Measurements from ENCODE around the gene ZCCHC7. TPM values are rescaled to one million over a fixed set of nuclear protein-coding genes. Genes with fewer than 3 reads are reported as not detected.

Gene ZCCHC7
- total and polyA plus RNA-seq, 2 donors (not counting 3 experiments of a cell fraction or from before 2014, with no cell fraction given), result 7.4 to 14.8 TPM

- POLR2A ChIA-PET, result no interaction called here
- Histone ChIP-seq H3K9me3 (replicated peaks; ENCODE audit: control insufficient read depth, insufficient read depth, low read length) (no peaks in the 10 kb centered on the region), H2AFZ (ENCODE audit: low read depth, low read length) (no peak overlapping the region), H3K27me3 (ENCODE audit: control insufficient read depth in 2 of 2, insufficient read depth in 2 of 2, low read length in 2 of 2) (no peaks in the 10 kb centered on the region), H3K27ac (ENCODE audit: insufficient read depth, low read depth, low read length) (no peak overlapping the region), H3K79me2 (ENCODE audit: control insufficient read depth, insufficient read depth, low read length) (no peaks in the 10 kb centered on the region), H3K4me2 (ENCODE audit: insufficient read depth, low read length) (no peak overlapping the region), H3K9me1 (replicated peaks; ENCODE audit: control insufficient read depth, extremely low read depth, insufficient read depth, low read length) (no peaks in the 10 kb centered on the region), H4K20me1 (replicated peaks; ENCODE audit: control insufficient read depth, extremely low read depth, insufficient read depth, low read length) (peaks cover 2% of the 10 kb centered on the region), H3K36me3 (ENCODE audit: control insufficient read depth in 2 of 2, extremely low read depth in 1 of 2, insufficient read depth in 2 of 2, low read length in 2 of 2) (no peaks in the 10 kb centered on the region), H3K9ac (replicated peaks; ENCODE audit: extremely low read depth, insufficient read depth, low read length) (no peak overlapping the region), H3K4me3 (replicated peaks in 1 of 3; ENCODE audit: insufficient read depth in 1 of 3, low read depth in 1 of 3, low read length in 3 of 3) (no peak overlapping the region), H3K4me1 (ENCODE audit: control insufficient read depth, extremely low read depth, insufficient read depth, low read length) (no peaks in the 10 kb centered on the region)
- DNase-seq (ENCODE audit: low read depth, low spot score) (no peak), FAIRE-seq (no peak)
- BruUV-seq (replicated peaks), result no TSS peak
- intact Hi-C loops (cut with micrococcal nuclease), result no loop called here
- dilution Hi-C loops (cut with MboI; ENCODE audit: extremely low pct_ligation_motif_present, low sequenced_read_pairs), result no loop called here
- CTCF ChIA-PET, result interaction anchor here (1.0 kb wide), 1 partner anchor 12 kb away, joined by 3 read pairs; no protein-coding TSS in a partner anchor
- no peak for TF ChIP-seq EZH2 (IDR thresholded peaks at IDR 0.05; ENCODE audit: borderline replicate concordance, low read depth, low read length, severe bottlenecking)
- no peak for TF ChIP-seq POLR2A (IDR thresholded peaks at IDR 0.05; ENCODE audit: low read depth, low read length)
- TF ChIP-seq, protein P1, sequence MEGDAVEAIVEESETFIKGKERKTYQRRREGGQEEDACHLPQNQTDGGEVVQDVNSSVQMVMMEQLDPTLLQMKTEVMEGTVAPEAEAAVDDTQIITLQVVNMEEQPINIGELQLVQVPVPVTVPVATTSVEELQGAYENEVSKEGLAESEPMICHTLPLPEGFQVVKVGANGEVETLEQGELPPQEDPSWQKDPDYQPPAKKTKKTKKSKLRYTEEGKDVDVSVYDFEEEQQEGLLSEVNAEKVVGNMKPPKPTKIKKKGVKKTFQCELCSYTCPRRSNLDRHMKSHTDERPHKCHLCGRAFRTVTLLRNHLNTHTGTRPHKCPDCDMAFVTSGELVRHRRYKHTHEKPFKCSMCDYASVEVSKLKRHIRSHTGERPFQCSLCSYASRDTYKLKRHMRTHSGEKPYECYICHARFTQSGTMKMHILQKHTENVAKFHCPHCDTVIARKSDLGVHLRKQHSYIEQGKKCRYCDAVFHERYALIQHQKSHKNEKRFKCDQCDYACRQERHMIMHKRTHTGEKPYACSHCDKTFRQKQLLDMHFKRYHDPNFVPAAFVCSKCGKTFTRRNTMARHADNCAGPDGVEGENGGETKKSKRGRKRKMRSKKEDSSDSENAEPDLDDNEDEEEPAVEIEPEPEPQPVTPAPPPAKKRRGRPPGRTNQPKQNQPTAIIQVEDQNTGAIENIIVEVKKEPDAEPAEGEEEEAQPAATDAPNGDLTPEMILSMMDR (IDR thresholded peaks at IDR 0.05; ENCODE audit: extremely low read depth in 1 of 2, insufficient read depth in 1 of 2, low read depth in 1 of 2, low read length in 2 of 2), result no peak
- no peak for TF ChIP-seq JUN (IDR thresholded peaks at IDR 0.05; ENCODE audit: borderline replicate concordance, insufficient read depth, insufficient read length, low read depth)
- TF ChIP-seq GATA2 (IDR thresholded peaks at IDR 0.05; ENCODE audit: insufficient read depth, insufficient read length, low read depth, low read length), result no peak
- no peak for TF ChIP-seq POLR2AphosphoS5 (IDR thresholded peaks at IDR 0.05; ENCODE audit: insufficient read depth, low read depth, low read length)
- no peak for TF ChIP-seq MYC (IDR thresholded peaks at IDR 0.05; ENCODE audit: low read depth, low read length)
- no peak for TF ChIP-seq MAX (IDR thresholded peaks at IDR 0.05; ENCODE audit: insufficient read depth, insufficient read length)
- TF ChIP-seq FOS (IDR thresholded peaks at IDR 0.05; ENCODE audit: borderline replicate concordance, insufficient read depth, low read length), result no peak
These were observed 119.0 kb downstream of the ZCCHC7 start for GRCh38 chr9:37239224-37239859.
